Measurements from ENCODE around the gene VAV3. TPM values are rescaled to one million over a fixed set of nuclear protein-coding genes. Genes with fewer than 3 reads are reported as not detected.

The VAV3 gene
- total RNA-seq, 1 experiment from 2014 or later, result 0.57 TPM

DNA sequence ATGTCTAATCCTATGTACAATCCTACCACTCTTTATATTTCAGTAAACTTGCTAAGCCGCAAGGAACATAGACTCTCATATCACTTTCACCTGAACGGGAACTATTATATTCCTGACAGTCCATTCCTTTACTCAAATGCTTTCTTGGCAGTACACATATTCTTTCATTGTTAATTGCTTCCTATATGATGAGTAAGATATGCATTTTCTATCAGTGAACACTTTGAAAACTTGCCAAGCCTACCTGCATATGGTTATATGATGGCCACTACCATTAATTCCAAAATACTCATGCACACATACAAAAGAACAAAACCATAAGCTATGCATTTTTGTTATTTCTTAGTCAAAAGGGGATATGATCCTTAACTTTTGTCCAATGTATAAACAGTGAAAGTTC lies 341.5 kb downstream of the VAV3 start:
- ChIA-PET CTCF (no interaction called here), POLR2A (no interaction called here)
- no TSS peak for BruUV-seq (replicated peaks)
- no peak for DNase-seq
- TF ChIP-seq, protein P1, sequence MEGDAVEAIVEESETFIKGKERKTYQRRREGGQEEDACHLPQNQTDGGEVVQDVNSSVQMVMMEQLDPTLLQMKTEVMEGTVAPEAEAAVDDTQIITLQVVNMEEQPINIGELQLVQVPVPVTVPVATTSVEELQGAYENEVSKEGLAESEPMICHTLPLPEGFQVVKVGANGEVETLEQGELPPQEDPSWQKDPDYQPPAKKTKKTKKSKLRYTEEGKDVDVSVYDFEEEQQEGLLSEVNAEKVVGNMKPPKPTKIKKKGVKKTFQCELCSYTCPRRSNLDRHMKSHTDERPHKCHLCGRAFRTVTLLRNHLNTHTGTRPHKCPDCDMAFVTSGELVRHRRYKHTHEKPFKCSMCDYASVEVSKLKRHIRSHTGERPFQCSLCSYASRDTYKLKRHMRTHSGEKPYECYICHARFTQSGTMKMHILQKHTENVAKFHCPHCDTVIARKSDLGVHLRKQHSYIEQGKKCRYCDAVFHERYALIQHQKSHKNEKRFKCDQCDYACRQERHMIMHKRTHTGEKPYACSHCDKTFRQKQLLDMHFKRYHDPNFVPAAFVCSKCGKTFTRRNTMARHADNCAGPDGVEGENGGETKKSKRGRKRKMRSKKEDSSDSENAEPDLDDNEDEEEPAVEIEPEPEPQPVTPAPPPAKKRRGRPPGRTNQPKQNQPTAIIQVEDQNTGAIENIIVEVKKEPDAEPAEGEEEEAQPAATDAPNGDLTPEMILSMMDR (IDR thresholded peaks at IDR 0.05; ENCODE audit: insufficient read depth in 1 of 2, low read depth in 1 of 2, low read length in 1 of 2, severe bottlenecking in 1 of 2, unreplicated experiment in 1 of 2), result no peak
- H3K4me3 ChIP-seq (ENCODE audit: low read depth, low read length), result no peak overlapping the region
- H3K9me3 ChIP-seq, result no peaks in the 10 kb centered on the region
- Mint-ChIP-seq H3K27me3 (ENCODE audit: insufficient read depth, unreplicated experiment) (peaks cover 3% of the 10 kb centered on the region), H3K27ac (ENCODE audit: unreplicated experiment) (no peak overlapping the region), H3K4me3 (ENCODE audit: unreplicated experiment) (no peak overlapping the region), H3K36me3 (ENCODE audit: insufficient read depth, unreplicated experiment) (no peaks in the 10 kb centered on the region), H3K4me1 (ENCODE audit: low read depth, unreplicated experiment) (no peaks in the 10 kb centered on the region), H3K9me3 (ENCODE audit: unreplicated experiment) (no peaks in the 10 kb centered on the region)
- intact Hi-C loops (cut with micrococcal nuclease; ENCODE audit: unreplicated experiment), result no loop called here
- H3K27me3 ChIP-seq (replicated peaks; ENCODE audit: control insufficient read depth, insufficient read depth, low read length), result no peaks in the 10 kb centered on the region
- H3K4me1 ChIP-seq, result no peaks in the 10 kb centered on the region
- no peaks in the 10 kb centered on the region for H3K36me3 ChIP-seq (ENCODE audit: control insufficient read depth, insufficient read depth, low read length)

DNA sequence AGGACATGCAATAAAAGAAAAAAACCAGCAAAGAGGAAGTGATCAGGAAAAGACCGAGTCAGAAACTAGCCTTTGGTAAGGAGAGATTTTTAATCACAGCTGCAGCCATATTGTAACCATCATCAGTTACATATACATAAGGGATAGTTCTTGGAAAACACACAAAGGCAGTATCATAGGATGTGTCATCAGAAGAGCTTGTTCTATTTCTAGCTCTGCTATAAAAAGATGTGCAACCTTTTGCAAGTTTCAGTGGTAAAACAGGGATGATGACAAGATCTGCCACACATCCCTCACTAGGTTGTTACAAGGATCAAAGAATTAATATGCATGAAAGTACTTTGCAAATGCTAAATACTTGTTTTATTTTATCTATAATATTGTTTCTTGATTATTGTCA lies 342.0 kb downstream of the VAV3 start:
- no peaks in the 10 kb centered on the region for H3K36me3 Mint-ChIP-seq (ENCODE audit: insufficient read depth, unreplicated experiment)
- H3K27me3 Mint-ChIP-seq (ENCODE audit: insufficient read depth, unreplicated experiment), result peaks cover 3% of the 10 kb centered on the region
- Histone ChIP-seq H3K36me3 (ENCODE audit: control insufficient read depth, insufficient read depth, low read length) (no peaks in the 10 kb centered on the region), H3K9me3 (no peaks in the 10 kb centered on the region), H3K27me3 (replicated peaks; ENCODE audit: control insufficient read depth, insufficient read depth, low read length) (no peaks in the 10 kb centered on the region), H3K4me3 (ENCODE audit: low read depth, low read length) (no peak overlapping the region), H3K4me1 (no peaks in the 10 kb centered on the region)
- H3K4me3 Mint-ChIP-seq (ENCODE audit: unreplicated experiment), result no peak overlapping the region
- no TSS peak for BruUV-seq (replicated peaks)
- TF ChIP-seq, protein P1 (IDR thresholded peaks at IDR 0.05; ENCODE audit: insufficient read depth in 1 of 2, low read depth in 1 of 2, low read length in 1 of 2, severe bottlenecking in 1 of 2, unreplicated experiment in 1 of 2), result no peak
- H3K9me3 Mint-ChIP-seq (ENCODE audit: unreplicated experiment), result no peaks in the 10 kb centered on the region
- DNase-seq, result no peak
- no peak overlapping the region for H3K27ac Mint-ChIP-seq (ENCODE audit: unreplicated experiment)
- no peaks in the 10 kb centered on the region for H3K4me1 Mint-ChIP-seq (ENCODE audit: low read depth, unreplicated experiment)
- ChIA-PET POLR2A (no interaction called here), CTCF (no interaction called here)
- intact Hi-C loops (cut with micrococcal nuclease; ENCODE audit: unreplicated experiment), result no loop called here

DNA sequence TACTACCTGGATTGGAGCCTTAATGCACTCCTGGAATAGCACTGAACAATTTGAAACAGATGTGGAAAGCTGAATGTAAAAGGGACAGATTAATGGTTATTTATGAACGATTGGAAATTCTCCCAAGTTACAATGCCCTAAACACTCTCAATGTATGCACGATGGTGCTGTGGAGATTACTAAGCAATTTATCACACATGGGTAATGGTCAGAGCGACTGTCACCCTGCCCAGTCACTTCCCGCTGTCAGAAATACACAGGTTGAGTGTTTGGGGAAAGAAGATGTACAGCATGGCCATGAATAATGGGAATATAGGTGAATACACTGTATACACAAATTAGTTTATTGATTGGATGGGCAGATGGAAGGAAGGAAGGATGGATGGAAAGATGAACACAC lies 342.4 kb downstream of the VAV3 start:
- Mint-ChIP-seq H3K4me1 (ENCODE audit: low read depth, unreplicated experiment) (no peaks in the 10 kb centered on the region), H3K27ac (ENCODE audit: unreplicated experiment) (no peak overlapping the region), H3K9me3 (ENCODE audit: unreplicated experiment) (no peaks in the 10 kb centered on the region), H3K27me3 (ENCODE audit: insufficient read depth, unreplicated experiment) (peaks cover 3% of the 10 kb centered on the region), H3K36me3 (ENCODE audit: insufficient read depth, unreplicated experiment) (no peaks in the 10 kb centered on the region), H3K4me3 (ENCODE audit: unreplicated experiment) (no peak overlapping the region)
- Histone ChIP-seq H3K4me3 (ENCODE audit: low read depth, low read length) (no peak overlapping the region), H3K4me1 (no peaks in the 10 kb centered on the region), H3K27me3 (replicated peaks; ENCODE audit: control insufficient read depth, insufficient read depth, low read length) (no peaks in the 10 kb centered on the region), H3K9me3 (no peaks in the 10 kb centered on the region), H3K36me3 (ENCODE audit: control insufficient read depth, insufficient read depth, low read length) (no peaks in the 10 kb centered on the region)
- no TSS peak for BruUV-seq (replicated peaks)
- intact Hi-C loops (cut with micrococcal nuclease; ENCODE audit: unreplicated experiment), result no loop called here
- DNase-seq, result no peak
- TF ChIP-seq, protein P1 (IDR thresholded peaks at IDR 0.05; ENCODE audit: insufficient read depth in 1 of 2, low read depth in 1 of 2, low read length in 1 of 2, severe bottlenecking in 1 of 2, unreplicated experiment in 1 of 2), result no peak
- POLR2A ChIA-PET, result no interaction called here
- CTCF ChIA-PET, result no interaction called here

Data from Caco-2 (cell line).